RWPE1 (cell line): ENCODE results near the gene FBP1.
"Not testable (repeated sequence)": the region's sequence is repeated elsewhere in the genome, so short reads cannot be mapped to it uniquely, and the experiment has no call there.

ENCODE experiments used
- CTCF ChIA-PET: fragments of 350-600 bp; sonication (Branson Sonifier 250); formaldehyde crosslinking; extraction: SDS; loops from one replicate; lab custom pipeline; 2021; lab: Yijun Ruan, JAX
- POLR2A ChIA-PET: fragments of 400-600 bp; formaldehyde crosslinking; extraction: SDS; loops from one replicate; lab custom pipeline; 2020; ENCODE audit warnings: antibody characterized with exemption; ENCODE audit not compliant: low non-redundant PET; lab: Yijun Ruan, JAX
- DNase-seq: peaks from one replicate; pipeline ENCODE4 v3.0.0; 2012; ENCODE audit warnings: low spot score
- H3K27ac ChIP-seq: fragments of 450-650 bp; 2 replicates; pipeline ENCODE4 v1.5.1; 2017
- TF ChIP-seq, protein P1 (sequence below): fragments of 450-650 bp; conservative IDR thresholded peaks from 2 replicates; pipeline ENCODE4 v1.5.1; 2017; ENCODE audit warnings: low read depth, mild to moderate bottlenecking

The FBP1 gene

DNA sequence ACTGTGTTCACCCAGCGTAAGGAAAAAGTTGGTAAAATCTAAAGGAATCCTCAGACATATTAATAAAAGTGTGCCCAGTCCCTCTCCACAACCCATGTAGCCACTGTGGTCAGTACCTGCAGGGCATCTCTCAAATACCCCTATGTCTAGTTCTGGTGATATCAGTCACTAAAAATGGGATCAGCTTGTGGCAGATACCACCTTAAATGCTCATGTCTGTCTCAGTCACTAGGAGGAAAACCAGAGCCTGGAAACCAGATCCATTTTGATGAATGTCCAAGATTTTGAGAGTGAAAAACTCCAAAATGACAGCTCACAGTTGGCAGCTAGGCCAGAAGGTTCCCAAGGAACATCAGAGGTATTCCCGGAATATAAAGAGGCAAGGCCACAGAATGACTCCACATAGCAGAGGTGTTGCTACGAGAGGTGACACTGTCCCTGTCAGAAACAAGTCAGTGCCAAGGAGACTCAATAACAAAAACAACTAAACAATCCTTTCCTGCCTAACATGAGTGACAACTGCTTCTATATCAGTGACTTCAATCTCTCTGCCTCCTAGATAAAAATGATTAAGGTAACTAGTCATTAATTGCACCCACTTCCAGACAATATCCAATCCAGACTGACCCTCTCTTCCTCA, 70.9 kb downstream of the FBP1 start:
- CTCF ChIA-PET, result interaction anchor here (0.7 kb wide), 1 partner anchor 1577 kb away, joined by 5 read pairs; no protein-coding TSS in a partner anchor
- DNase-seq, result no peak
- POLR2A ChIA-PET, result no interaction called here
- H3K27ac ChIP-seq, result no peak overlapping the region
- TF ChIP-seq, protein P1, sequence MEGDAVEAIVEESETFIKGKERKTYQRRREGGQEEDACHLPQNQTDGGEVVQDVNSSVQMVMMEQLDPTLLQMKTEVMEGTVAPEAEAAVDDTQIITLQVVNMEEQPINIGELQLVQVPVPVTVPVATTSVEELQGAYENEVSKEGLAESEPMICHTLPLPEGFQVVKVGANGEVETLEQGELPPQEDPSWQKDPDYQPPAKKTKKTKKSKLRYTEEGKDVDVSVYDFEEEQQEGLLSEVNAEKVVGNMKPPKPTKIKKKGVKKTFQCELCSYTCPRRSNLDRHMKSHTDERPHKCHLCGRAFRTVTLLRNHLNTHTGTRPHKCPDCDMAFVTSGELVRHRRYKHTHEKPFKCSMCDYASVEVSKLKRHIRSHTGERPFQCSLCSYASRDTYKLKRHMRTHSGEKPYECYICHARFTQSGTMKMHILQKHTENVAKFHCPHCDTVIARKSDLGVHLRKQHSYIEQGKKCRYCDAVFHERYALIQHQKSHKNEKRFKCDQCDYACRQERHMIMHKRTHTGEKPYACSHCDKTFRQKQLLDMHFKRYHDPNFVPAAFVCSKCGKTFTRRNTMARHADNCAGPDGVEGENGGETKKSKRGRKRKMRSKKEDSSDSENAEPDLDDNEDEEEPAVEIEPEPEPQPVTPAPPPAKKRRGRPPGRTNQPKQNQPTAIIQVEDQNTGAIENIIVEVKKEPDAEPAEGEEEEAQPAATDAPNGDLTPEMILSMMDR, result no peak

DNA sequence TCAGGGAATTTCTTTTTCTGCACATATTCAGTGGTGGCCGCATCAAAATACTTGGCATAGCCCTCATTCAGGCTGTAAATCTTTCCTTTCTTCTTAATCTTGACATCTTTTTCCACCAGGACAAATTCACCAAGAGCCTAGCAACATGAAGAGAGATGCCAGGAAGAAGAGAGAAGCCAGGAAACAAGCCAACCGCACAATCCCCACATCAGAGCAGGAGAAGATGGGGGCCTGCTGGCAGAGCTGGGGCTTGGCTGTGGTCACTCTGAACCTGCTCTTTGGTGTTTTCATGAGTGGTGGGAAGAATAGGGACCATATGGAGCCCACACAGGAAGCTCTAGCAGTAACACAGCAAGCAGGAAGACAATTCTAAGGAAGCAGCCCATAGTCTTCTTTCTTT, 72.0 kb downstream of the FBP1 start:
- POLR2A ChIA-PET, result no interaction called here
- no peak for DNase-seq
- TF ChIP-seq, protein P1, result no peak
- CTCF ChIA-PET, result no interaction called here
- no peak overlapping the region for H3K27ac ChIP-seq

DNA sequence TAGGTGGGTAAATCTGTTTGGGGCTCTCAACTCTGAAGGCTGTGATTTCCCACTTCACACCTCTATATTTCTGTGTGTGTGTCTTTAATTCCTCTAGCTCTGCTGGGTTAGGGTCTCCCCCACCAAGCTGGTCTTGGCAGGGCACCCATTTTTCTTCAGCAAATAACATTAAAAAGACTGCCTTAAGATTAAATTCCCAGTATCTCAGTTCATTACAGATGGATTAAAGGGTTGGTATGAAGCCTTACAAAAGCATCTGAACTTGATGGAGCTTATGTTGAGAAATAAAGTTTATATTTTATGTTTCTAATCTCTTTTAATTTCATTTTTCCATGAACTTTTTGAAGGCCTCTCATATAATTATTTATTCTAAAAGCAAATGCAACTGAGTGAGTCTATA, 72.8 kb downstream of the FBP1 start:
- DNase-seq, result no peak
- TF ChIP-seq, protein P1, result no peak
- no peak overlapping the region for H3K27ac ChIP-seq
- ChIA-PET POLR2A (no interaction called here), CTCF (no interaction called here)

DNA sequence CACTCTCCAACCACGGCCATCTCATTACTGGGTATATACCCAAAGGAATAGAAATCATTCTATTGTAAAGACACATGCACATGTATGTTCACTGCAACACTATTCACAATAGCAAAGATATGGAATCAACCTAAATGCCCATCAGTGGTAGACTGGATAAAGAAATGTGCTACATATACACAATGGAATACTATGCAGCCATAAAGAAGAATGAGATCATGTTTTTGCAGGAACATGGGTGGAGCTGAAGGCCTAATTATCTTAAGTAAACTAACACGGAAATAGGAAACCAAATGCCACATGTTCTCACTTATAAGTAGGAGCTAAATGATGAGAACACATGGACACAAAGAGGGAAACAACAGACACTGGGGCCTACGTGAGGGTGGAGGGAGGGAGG, 75.0 kb downstream of the FBP1 start:
- DNase-seq, H3K27ac ChIP-seq, CTCF ChIA-PET, POLR2A ChIA-PET: not testable (repeated sequence)

DNA sequence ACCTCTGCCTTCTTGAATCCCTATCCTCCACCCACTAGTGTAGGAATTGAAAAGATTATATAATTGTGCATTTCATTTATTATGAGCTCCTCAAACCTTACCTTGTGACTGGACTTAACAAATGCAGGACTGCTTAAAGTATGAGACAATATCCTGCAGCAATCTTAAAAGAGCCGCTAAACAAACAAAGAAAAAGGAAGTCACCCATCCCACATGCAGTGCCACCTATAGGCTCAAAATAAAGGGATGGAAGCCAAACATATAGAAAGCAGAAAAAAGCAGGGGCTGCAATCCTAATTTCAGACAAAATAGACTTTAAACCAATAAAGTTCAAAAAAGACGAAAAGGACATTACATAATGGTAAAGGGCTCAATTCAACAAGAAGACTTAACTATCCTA, 75.8 kb downstream of the FBP1 start:
- ChIA-PET CTCF (no interaction called here), POLR2A (no interaction called here)
- no peak for DNase-seq
- TF ChIP-seq, protein P1, result no peak
- H3K27ac ChIP-seq, result no peak overlapping the region

DNA sequence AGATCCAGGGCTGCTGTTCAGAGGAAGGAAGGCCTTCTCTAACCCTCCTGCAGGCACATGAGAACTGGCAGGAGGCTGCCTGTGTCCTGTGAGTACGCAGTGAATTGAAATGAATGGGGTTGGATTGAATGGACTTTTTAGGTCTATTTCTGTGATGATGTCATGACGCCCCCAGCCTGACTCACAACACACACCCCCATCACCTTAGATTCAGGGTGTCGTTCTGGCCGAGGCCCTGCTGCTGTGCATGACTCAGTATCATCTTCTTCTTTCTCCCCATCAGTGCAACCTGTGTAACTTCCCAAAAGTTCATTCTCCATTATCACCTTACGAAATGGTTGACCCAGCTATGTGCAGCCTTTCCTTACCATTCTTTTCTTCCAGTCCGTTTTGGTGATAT, 79.1 kb downstream of the FBP1 start:
- DNase-seq, result no peak
- TF ChIP-seq, protein P1, result no peak
- ChIA-PET CTCF (no interaction called here), POLR2A (no interaction called here)
- H3K27ac ChIP-seq, result no peak overlapping the region

DNA sequence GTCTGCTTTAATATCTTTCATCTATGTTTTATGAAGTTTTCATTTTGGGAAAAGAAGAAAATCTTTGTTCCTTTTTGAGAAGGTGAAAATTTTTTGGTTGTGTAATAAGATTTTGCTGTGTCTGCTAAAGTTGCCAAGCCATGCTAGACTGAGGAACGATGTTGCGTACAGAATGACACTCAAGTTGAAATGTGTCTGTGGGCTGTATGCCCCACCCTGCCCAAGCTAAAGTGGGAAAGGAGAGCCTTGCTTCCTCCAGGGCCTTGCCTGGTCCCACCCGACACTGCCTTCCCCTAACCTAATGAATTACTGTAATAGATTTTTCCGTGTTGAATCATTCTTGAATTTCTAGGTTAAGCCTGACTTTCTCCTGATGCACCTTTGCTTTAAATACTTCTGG, 81.9 kb downstream of the FBP1 start:
- TF ChIP-seq, protein P1, result no peak
- no peak for DNase-seq
- no peak overlapping the region for H3K27ac ChIP-seq
- ChIA-PET CTCF (interaction anchor here (0.6 kb wide), 1 partner anchor 188 kb away, joined by 3 read pairs; no protein-coding TSS in a partner anchor), POLR2A (no interaction called here)
